Osteocyte (in vitro differentiated cells): ENCODE data around the gene DLG2. TPM values are rescaled to one million over a fixed set of nuclear protein-coding genes. Genes with fewer than 3 reads are reported as not detected.

Experiments used
- DNase-seq: peaks from one replicate; pipeline ENCODE4 v3.0.0; 2021; ENCODE audit warnings: mixed read lengths; ENCODE audit not compliant: unreplicated experiment; ENCODE audit errors: extremely low spot score
- H3K27ac Mint-ChIP-seq: one replicate; pipeline ENCODE4 v1.8.0; 2021; ENCODE audit warnings: mild to moderate bottlenecking, mixed read lengths; ENCODE audit not compliant: unreplicated experiment
- H3K27me3 Mint-ChIP-seq: one replicate; pipeline ENCODE4 v1.8.0; 2021; ENCODE audit warnings: mixed read lengths; ENCODE audit not compliant: unreplicated experiment
- H3K36me3 Mint-ChIP-seq: one replicate; pipeline ENCODE4 v1.8.0; 2021; ENCODE audit warnings: mixed read lengths; ENCODE audit not compliant: unreplicated experiment
- H3K4me1 Mint-ChIP-seq: one replicate; pipeline ENCODE4 v1.8.0; 2021; ENCODE audit warnings: mixed read lengths; ENCODE audit not compliant: unreplicated experiment
- H3K4me3 Mint-ChIP-seq: one replicate; pipeline ENCODE4 v1.8.0; 2021; ENCODE audit warnings: mild to moderate bottlenecking, moderate library complexity, mixed read lengths; ENCODE audit not compliant: unreplicated experiment
- H3K9me3 Mint-ChIP-seq: one replicate; pipeline ENCODE4 v1.8.0; 2021; ENCODE audit warnings: mixed read lengths; ENCODE audit not compliant: unreplicated experiment
- total RNA-seq: library from RNA; stranded (reverse); gene quantifications from 2 replicates; pipeline ENCODE4 v1.2.1, GENCODE V29; 2021
- TF ChIP-seq, protein P1 (sequence below): fragments of 200-600 bp; sonication (generic); IDR thresholded peaks from 2 replicates; pipeline ENCODE4 v1.5.0; 2021; ENCODE audit warnings: antibody characterized with exemption, mild to moderate bottlenecking, moderate library complexity

DLG2 gene
- total RNA-seq, 1 donor from 2014 or later, result 2.1 TPM

DNA sequence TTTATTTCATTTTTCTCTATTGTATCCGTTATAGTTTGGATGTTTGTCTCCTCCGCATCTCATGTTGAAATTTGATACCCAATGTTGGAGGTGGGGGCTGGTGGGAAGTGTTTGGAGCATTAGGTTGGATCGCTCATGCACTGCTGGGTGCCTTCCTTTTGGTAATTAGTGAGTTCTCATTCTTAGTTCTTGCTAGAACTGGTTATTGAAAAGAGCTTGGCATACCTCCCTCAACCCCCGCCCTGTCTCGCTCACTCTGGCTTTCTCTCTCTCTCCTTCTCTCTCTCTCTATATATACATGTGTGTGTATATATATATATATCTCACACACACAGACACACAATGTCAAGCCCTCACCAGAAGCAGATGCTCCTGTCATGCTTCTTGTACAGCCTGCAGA, 978.7 kb downstream of the DLG2 start:
- no peaks in the 10 kb centered on the region for H3K27me3 Mint-ChIP-seq
- H3K9me3 Mint-ChIP-seq, result no peaks in the 10 kb centered on the region
- TF ChIP-seq, protein P1, sequence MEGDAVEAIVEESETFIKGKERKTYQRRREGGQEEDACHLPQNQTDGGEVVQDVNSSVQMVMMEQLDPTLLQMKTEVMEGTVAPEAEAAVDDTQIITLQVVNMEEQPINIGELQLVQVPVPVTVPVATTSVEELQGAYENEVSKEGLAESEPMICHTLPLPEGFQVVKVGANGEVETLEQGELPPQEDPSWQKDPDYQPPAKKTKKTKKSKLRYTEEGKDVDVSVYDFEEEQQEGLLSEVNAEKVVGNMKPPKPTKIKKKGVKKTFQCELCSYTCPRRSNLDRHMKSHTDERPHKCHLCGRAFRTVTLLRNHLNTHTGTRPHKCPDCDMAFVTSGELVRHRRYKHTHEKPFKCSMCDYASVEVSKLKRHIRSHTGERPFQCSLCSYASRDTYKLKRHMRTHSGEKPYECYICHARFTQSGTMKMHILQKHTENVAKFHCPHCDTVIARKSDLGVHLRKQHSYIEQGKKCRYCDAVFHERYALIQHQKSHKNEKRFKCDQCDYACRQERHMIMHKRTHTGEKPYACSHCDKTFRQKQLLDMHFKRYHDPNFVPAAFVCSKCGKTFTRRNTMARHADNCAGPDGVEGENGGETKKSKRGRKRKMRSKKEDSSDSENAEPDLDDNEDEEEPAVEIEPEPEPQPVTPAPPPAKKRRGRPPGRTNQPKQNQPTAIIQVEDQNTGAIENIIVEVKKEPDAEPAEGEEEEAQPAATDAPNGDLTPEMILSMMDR, result no peak
- H3K4me3 Mint-ChIP-seq, result no peak overlapping the region
- no peaks in the 10 kb centered on the region for H3K4me1 Mint-ChIP-seq
- DNase-seq, result no peak
- no peaks in the 10 kb centered on the region for H3K36me3 Mint-ChIP-seq
- no peak overlapping the region for H3K27ac Mint-ChIP-seq

DNA sequence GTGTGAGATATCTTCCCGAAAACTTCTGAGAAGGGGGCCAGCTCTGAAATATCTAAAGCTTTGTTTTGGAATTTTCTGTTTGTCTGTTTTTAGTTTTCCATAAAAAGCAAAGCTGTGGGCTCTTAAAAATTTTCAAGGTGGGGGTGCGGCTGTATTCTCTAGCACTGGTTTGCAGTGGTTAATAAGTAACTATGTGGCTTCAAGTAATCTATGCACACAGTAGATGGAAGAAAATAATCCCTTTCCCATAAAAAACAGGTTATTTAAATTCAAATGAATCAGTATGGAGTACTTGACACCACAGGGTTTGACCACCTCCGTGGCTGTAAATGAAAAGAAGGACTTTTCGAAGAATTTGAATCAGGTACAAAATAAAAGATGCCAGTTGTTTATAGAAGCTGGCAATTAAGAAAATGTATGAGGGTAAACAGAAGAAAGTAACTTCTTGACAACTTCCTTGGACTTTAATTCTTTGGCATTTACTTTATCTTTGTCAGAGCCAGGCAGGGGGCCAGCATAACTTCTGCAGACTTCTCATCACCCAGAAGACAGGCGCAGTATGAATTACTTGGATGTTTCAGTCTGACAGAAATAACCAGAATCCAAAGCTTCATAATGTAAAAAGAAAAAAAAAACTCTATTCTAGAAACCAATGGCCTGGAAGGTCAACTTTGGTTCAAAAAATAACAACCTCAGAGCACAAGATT, 981.0 kb downstream of the DLG2 start:
- Mint-ChIP-seq H3K27ac (no peak overlapping the region), H3K4me1 (no peaks in the 10 kb centered on the region), H3K36me3 (no peaks in the 10 kb centered on the region), H3K9me3 (no peaks in the 10 kb centered on the region), H3K4me3 (no peak overlapping the region), H3K27me3 (no peaks in the 10 kb centered on the region)
- TF ChIP-seq, protein P1, result no peak
- DNase-seq, result no peak

DNA sequence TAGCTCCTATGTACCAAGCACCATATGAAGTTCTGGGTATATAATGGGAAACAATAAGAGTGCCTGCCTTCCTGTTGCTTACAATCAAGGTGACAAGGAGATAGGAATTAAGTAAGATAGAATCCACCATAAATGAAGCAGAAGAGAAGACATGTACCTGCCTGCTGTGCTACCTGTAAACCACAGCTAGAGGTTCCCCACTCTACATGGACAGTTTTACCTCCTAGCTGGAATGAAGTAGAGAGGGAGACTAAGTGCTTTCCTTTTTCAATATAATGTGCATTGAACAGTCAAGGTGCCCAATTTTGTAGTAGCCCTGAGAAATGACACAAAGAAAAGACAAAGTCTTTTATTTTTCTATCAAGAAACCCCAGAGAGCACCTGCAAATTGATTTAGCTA, 984.6 kb downstream of the DLG2 start:
- Mint-ChIP-seq H3K27ac (no peak overlapping the region), H3K36me3 (no peaks in the 10 kb centered on the region), H3K9me3 (no peaks in the 10 kb centered on the region), H3K27me3 (no peaks in the 10 kb centered on the region), H3K4me3 (no peak overlapping the region), H3K4me1 (no peaks in the 10 kb centered on the region)
- no peak for DNase-seq
- TF ChIP-seq, protein P1, result no peak

DNA sequence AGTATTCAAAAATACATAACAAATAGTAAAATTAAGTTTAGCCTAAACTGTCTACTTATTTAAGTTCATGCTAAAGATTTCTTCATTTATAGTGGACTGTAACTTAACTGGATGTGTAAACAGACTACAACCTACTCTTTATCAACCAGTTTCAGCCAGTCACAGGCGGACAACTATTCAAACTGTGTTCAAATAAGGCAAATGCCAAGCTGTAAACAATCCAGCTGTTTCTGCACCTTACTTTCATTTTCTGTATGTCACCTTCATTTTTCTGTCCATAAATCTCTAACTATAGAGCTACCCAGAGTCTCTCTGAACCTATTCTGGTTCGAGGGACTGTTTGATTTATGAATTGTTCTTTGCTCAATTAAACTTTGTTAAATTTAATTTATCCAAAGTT, 992.8 kb downstream of the DLG2 start:
- TF ChIP-seq, protein P1, result no peak
- Mint-ChIP-seq H3K4me1 (no peaks in the 10 kb centered on the region), H3K9me3 (no peaks in the 10 kb centered on the region), H3K4me3 (no peak overlapping the region), H3K27ac (no peak overlapping the region), H3K27me3 (no peaks in the 10 kb centered on the region), H3K36me3 (no peaks in the 10 kb centered on the region)
- no peak for DNase-seq

DNA sequence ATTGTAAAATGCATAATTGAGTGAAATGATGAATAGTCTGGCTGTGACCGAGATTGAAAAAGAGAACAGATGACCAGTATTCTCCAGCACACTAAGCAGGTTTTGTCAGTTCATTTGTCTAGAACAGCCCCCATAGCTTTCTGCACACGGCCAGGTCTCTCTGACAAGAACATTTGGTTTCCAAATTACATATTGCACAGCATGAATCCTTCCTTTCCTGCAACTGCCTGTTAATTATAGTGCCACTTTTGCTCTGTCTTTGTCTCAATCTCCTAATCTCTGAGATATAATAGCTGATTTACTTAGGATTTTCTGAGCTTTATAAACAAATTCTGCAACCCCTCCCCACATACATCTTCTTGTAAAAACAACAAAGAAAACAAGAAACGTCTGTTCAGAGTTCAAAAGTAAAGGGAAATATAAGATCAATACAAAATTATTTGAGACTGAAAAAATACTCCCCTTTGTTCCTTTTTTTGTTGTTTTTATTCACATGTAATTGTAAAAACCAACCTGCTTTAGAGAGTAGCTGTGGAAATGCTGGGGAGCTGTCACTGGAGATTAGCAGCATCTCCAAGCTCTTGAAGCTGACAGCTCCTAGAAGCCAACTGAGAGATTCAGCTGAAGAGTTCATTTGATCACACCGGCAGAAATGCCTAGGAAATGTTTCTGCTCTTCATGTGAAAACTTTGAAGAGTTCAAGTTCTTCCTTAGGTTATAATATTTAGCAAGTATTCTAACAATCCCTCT, 998.1 kb downstream of the DLG2 start:
- Mint-ChIP-seq H3K27me3 (no peaks in the 10 kb centered on the region), H3K27ac (no peak overlapping the region), H3K4me3 (no peak overlapping the region), H3K36me3 (no peaks in the 10 kb centered on the region), H3K9me3 (peaks cover 3% of the 10 kb centered on the region), H3K4me1 (no peaks in the 10 kb centered on the region)
- TF ChIP-seq, protein P1, result no peak
- DNase-seq, result no peak
